ENCODE results near the gene SPINK6.

The SPINK6 gene

GRCh38 chr5:148201151-148201550 is 1.7 kb upstream of the SPINK6 start:
- no peak for TF ChIP-seq CTCF (conservative IDR thresholded peaks at IDR 0.05; ENCODE audit: low read depth, low read length)
- DNase-seq (ENCODE audit: low read depth) = no peak
- no peak overlapping the region for H3K4me3 ChIP-seq (ENCODE audit: low read length)

GRCh38 chr5:148205044-148205806 is 2.4 kb downstream of the SPINK6 start:
- no peak for DNase-seq (ENCODE audit: low read depth)
- H3K4me3 ChIP-seq (ENCODE audit: low read length) = no peak overlapping the region

GRCh38 chr5:148205865-148206264 is 3.0 kb downstream of the SPINK6 start:
- no peak overlapping the region for H3K4me3 ChIP-seq (ENCODE audit: low read length)
- TF ChIP-seq CTCF (conservative IDR thresholded peaks at IDR 0.05; ENCODE audit: low read depth, low read length) = no peak
- no peak for DNase-seq (ENCODE audit: low read depth)

More at GRCh38 chr5:148205044-148205806, 2.4 kb downstream of the SPINK6 start:
- no peak for TF ChIP-seq CTCF (conservative IDR thresholded peaks at IDR 0.05; ENCODE audit: low read depth, low read length)

GRCh38 chr5:148206620-148207019 is 3.8 kb downstream of the SPINK6 start:
- H3K4me3 ChIP-seq (ENCODE audit: low read length) = no peak overlapping the region
- no peak for DNase-seq (ENCODE audit: low read depth)
- TF ChIP-seq CTCF (conservative IDR thresholded peaks at IDR 0.05; ENCODE audit: low read depth, low read length) = no peak

GRCh38 chr5:148208226-148208625 is 5.4 kb downstream of the SPINK6 start:
- no peak for DNase-seq (ENCODE audit: low read depth)
- no peak overlapping the region for H3K4me3 ChIP-seq (ENCODE audit: low read length)
- no peak for TF ChIP-seq CTCF (conservative IDR thresholded peaks at IDR 0.05; ENCODE audit: low read depth, low read length)

GRCh38 chr5:148209151-148209770 is 6.4 kb downstream of the SPINK6 start:
- no peak for DNase-seq (ENCODE audit: low read depth)
- no peak overlapping the region for H3K4me3 ChIP-seq (ENCODE audit: low read length)
- TF ChIP-seq CTCF (conservative IDR thresholded peaks at IDR 0.05; ENCODE audit: low read depth, low read length) = no peak

Data from retinal pigment epithelial cell (primary cell).